ENCODE measurements around the gene SLC7A6.
A peak's percentile ranks its signal among the peaks of the same experiment; 100 is the strongest.

The SLC7A6 gene

DNA sequence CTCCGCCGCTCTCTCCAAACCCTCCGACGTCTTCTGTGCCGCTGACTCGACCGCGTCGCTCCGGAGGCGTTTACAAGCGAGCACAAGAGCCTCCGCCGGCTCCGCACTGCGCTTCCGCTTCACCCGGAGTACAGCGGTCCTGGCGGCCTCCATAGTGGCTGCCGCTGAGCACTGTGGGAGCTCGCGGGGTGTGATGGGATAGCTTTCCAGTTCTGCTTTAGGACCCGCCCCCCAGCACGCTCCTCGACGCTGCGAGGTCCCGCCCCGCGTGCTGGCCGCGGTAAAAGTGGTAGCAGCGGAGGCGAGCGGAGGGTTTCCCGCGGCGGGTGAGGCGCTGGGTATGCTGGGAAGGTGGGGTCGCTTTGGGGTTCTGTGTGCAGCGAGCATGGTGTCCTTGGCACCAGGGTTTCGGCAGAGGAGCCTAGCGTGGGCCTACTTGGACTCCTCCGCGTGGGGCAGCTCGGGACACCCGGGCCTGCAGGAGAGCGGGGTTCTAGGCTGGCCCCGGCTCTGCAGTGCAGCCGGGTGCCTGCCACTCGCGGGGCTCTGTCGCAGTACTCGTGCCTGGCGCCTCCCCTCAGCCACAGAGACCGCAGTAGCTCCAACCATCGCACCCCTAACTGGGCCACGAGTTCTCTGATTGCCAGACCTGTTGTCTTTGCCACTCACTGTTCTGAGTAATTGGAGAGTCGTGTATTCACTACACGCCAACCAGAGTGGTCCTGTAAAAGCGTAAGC is 46.6 kb downstream of the SLC7A6 start, which contains the start of the genes PRMT7 and SLC7A6OS:
Gene PRMT7 (plus strand): TSS at position 246 of the 738 bp plus-strand sequence. CDS start 4,961 bp downstream, outside the sequence.
Gene SLC7A6OS (minus strand): TSS at position 173 of the 738 bp plus-strand sequence. CDS start 20 bp downstream, at position 153.
- peak within 1 kb of the TSS; percentile 97 for H3K4me2 ChIP-seq (ENCODE audit: low read depth, low read length, poor library complexity, severe bottlenecking)
- peak within 1 kb of the TSS; percentile 75 for H2AFZ ChIP-seq (ENCODE audit: low read length)
- H3F3A ChIP-seq (ENCODE audit: low read depth), result no peaks in the 10 kb centered on the region
- H3K4me3 ChIP-seq (ENCODE audit: low read length, poor library complexity, severe bottlenecking), result peak within 1 kb of the TSS; percentile 98
- H3K9ac ChIP-seq (ENCODE audit: low read depth, low read length, poor library complexity, severe bottlenecking), result peak within 1 kb of the TSS; percentile 83
- H4K20me1 ChIP-seq (ENCODE audit: insufficient read depth, low read length, poor library complexity, severe bottlenecking), result peaks cover 21% of the 10 kb centered on the region
- TF ChIP-seq, protein P1, sequence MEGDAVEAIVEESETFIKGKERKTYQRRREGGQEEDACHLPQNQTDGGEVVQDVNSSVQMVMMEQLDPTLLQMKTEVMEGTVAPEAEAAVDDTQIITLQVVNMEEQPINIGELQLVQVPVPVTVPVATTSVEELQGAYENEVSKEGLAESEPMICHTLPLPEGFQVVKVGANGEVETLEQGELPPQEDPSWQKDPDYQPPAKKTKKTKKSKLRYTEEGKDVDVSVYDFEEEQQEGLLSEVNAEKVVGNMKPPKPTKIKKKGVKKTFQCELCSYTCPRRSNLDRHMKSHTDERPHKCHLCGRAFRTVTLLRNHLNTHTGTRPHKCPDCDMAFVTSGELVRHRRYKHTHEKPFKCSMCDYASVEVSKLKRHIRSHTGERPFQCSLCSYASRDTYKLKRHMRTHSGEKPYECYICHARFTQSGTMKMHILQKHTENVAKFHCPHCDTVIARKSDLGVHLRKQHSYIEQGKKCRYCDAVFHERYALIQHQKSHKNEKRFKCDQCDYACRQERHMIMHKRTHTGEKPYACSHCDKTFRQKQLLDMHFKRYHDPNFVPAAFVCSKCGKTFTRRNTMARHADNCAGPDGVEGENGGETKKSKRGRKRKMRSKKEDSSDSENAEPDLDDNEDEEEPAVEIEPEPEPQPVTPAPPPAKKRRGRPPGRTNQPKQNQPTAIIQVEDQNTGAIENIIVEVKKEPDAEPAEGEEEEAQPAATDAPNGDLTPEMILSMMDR (conservative IDR thresholded peaks at IDR 0.05; ENCODE audit: low read length), result no peak
- TF ChIP-seq EZH2phosphoT487 (IDR thresholded peaks at IDR 0.05; ENCODE audit: borderline replicate concordance), result no peak
- peaks cover 6% of the 10 kb centered on the region; the same call in 1 of the 2 replicates for H3K36me3 ChIP-seq (ENCODE audit: insufficient read depth, low read length)
- peaks cover 90% of the 10 kb centered on the region for H3K79me2 ChIP-seq (ENCODE audit: insufficient read depth, low read length)
- no peaks in the 10 kb centered on the region for H3K27me3 ChIP-seq (ENCODE audit: insufficient read depth, low read length, poor library complexity, severe bottlenecking)
- H3K4me1 ChIP-seq (ENCODE audit: insufficient read depth, low read length, poor library complexity, severe bottlenecking), result peaks cover 27% of the 10 kb centered on the region
- no peaks in the 10 kb centered on the region for H3K9me3 ChIP-seq (ENCODE audit: insufficient read depth, low read depth, low read length)
- H3K9me2 ChIP-seq (replicated peaks; ENCODE audit: low read depth, low read length), result no peaks in the 10 kb centered on the region

DNA sequence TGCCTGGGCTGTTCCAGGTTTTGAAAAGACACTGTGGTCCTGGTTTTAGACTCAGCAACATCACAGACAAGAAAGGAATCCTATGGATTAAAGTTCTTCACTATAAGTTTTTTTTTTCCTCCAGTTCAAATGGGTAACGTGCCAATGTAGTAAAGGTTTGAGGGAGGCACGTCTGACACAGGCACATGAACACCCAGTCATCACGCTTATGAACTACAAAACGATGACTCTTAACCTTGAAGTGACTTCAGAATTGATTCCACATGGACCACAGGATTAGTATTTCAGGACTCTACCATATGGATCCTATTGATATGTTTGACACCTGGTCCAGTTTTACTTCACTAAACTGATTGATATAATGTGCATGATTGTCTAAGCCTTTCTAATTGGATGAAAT is 48.8 kb downstream of the SLC7A6 start:
- TF ChIP-seq, protein P1 (conservative IDR thresholded peaks at IDR 0.05; ENCODE audit: low read length), result no peak
- no peak for TF ChIP-seq EZH2phosphoT487 (IDR thresholded peaks at IDR 0.05; ENCODE audit: borderline replicate concordance)
- no peak overlapping the region for H2AFZ ChIP-seq (ENCODE audit: low read length)
- peak overlapping the region; percentile 2 for H3K9ac ChIP-seq (ENCODE audit: low read depth, low read length, poor library complexity, severe bottlenecking)
- peak overlapping the region; percentile 11 for H3K4me3 ChIP-seq (ENCODE audit: low read length, poor library complexity, severe bottlenecking)
- no peaks in the 10 kb centered on the region for H3K9me3 ChIP-seq (ENCODE audit: insufficient read depth, low read depth, low read length)
- peaks cover 21% of the 10 kb centered on the region for H4K20me1 ChIP-seq (ENCODE audit: insufficient read depth, low read length, poor library complexity, severe bottlenecking)
- peaks cover 74% of the 10 kb centered on the region for H3K79me2 ChIP-seq (ENCODE audit: insufficient read depth, low read length)
- H3K4me2 ChIP-seq (ENCODE audit: low read depth, low read length, poor library complexity, severe bottlenecking), result peak overlapping the region; percentile 62
- no peaks in the 10 kb centered on the region for H3K27me3 ChIP-seq (ENCODE audit: insufficient read depth, low read length, poor library complexity, severe bottlenecking)
- H3K9me2 ChIP-seq (replicated peaks; ENCODE audit: low read depth, low read length), result no peaks in the 10 kb centered on the region
- no peaks in the 10 kb centered on the region for H3F3A ChIP-seq (ENCODE audit: low read depth)
- H3K4me1 ChIP-seq (ENCODE audit: insufficient read depth, low read length, poor library complexity, severe bottlenecking), result peaks cover 20% of the 10 kb centered on the region
- H3K36me3 ChIP-seq (ENCODE audit: insufficient read depth, low read length), result no peaks in the 10 kb centered on the region; the same call in 1 of the 2 replicates

DNA sequence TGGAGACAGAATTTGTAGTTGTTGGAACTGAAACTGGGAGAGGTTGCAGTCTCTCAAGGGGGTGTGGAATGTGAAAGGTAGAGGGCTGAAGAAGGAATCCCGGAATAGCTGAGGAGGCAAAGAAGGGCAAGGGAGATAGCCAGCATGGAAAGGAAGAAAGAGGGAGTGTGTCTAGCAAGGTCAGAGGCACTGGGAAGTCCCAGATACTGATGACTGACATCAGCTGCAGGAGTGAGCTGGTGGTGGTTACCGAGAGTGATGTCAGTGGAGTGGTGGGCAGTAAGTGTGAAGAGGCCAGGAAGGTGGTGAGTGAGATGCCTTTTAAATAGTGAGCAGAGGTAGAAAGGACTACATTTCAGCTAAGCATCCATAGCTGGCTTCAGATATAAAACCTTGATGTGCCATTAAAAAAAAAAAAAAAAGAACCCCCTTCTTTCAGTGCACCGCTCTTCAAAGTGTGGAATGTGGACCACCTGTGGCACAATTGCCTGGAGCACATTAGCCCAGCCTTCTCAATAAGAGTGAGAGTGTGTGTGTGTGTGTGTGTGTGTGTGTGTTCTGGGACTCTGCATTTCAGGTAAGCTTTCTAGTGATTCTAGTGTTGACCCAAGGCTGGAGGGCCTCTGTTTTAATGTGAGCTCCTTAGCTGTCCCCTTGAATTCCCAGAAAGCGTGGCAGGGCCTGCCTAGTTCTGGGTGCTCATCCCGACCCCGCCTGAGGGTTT is 55.0 kb downstream of the SLC7A6 start:
- Histone ChIP-seq H3K27me3 (ENCODE audit: insufficient read depth, low read length, poor library complexity, severe bottlenecking) (no peaks in the 10 kb centered on the region), H3K9ac (ENCODE audit: low read depth, low read length, poor library complexity, severe bottlenecking) (no peak overlapping the region), H3K9me2 (replicated peaks; ENCODE audit: low read depth, low read length) (no peaks in the 10 kb centered on the region), H3K4me1 (ENCODE audit: insufficient read depth, low read length, poor library complexity, severe bottlenecking) (no peaks in the 10 kb centered on the region), H3K9me3 (ENCODE audit: insufficient read depth, low read depth, low read length) (no peaks in the 10 kb centered on the region), H3K36me3 (ENCODE audit: insufficient read depth, low read length) (peaks cover 16% of the 10 kb centered on the region; the same call in 1 of the 2 replicates), H3K4me2 (ENCODE audit: low read depth, low read length, poor library complexity, severe bottlenecking) (no peak overlapping the region), H3K4me3 (ENCODE audit: low read length, poor library complexity, severe bottlenecking) (no peak overlapping the region), H2AFZ (ENCODE audit: low read length) (no peak overlapping the region), H3K79me2 (ENCODE audit: insufficient read depth, low read length) (peaks cover 16% of the 10 kb centered on the region; the same call in 1 of the 2 replicates), H4K20me1 (ENCODE audit: insufficient read depth, low read length, poor library complexity, severe bottlenecking) (no peaks in the 10 kb centered on the region), H3F3A (ENCODE audit: low read depth) (no peaks in the 10 kb centered on the region)
- TF ChIP-seq, protein P1 (conservative IDR thresholded peaks at IDR 0.05; ENCODE audit: low read length), result no peak
- no peak for TF ChIP-seq EZH2phosphoT487 (IDR thresholded peaks at IDR 0.05; ENCODE audit: borderline replicate concordance)
